HUES64 (cell line): Measurements from ENCODE around the gene CWC25.

Experiments
- H3K27ac ChIP-seq: 2 replicates; pipeline ENCODE4 v1.7.0; 2013; ENCODE audit warnings: low read depth, low read length, inconsistent platforms
- H3K27me3 ChIP-seq: 2 replicates; pipeline ENCODE4 v1.6.1; 2013; ENCODE audit warnings: mild to moderate bottlenecking, low read length; ENCODE audit not compliant: insufficient read depth
- H3K36me3 ChIP-seq: 2 replicates; pipeline ENCODE4 v1.6.1; 2013; ENCODE audit warnings: mild to moderate bottlenecking, low read length; ENCODE audit not compliant: insufficient read depth
- H3K4me1 ChIP-seq: 2 replicates; pipeline ENCODE4 v1.6.1; 2013; ENCODE audit warnings: mild to moderate bottlenecking, low read length, moderate library complexity; ENCODE audit not compliant: insufficient read depth
- H3K4me3 ChIP-seq: 2 replicates; pipeline ENCODE4 v1.5.1; 2013; ENCODE audit warnings: mild to moderate bottlenecking, low read length, moderate library complexity
- H3K9ac ChIP-seq: 2 replicates; pipeline ENCODE4 v1.6.1; 2013; ENCODE audit warnings: mild to moderate bottlenecking, low read depth, low read length
- H3K9me3 ChIP-seq: 2 replicates; pipeline ENCODE4 v1.6.1; 2013; ENCODE audit warnings: low read depth, low read length; ENCODE audit not compliant: insufficient read depth
- WGBS: fragments of 150-250, 120-280 bp; methylation state at CpG from one replicate; pipeline ENCODE4 v1.1.7; 2013; ENCODE audit warnings: missing lambda C conversion rate; 5-methylcytosine and 5-hydroxymethylcytosine counted together

CWC25 gene

DNA sequence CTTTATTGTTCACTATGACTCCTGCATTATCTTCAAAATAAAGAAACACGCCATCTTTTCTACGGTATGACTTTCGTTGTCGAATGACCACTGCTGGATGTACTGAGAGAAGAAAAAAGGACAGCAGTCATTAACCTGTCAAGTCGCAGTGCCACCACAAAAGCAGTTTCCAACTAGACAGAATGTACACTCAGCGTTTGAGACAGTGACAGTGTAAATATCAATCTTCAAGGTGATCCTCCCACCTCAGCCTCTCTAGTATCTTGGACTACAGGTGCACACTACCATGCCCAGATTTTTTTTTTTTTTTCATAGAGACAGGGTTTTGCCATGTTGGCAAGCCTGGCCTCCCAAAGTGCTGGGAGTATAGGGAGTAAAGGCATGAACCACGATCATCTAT lies 25.3 kb upstream of the CWC25 start:
- no peak overlapping the region for H3K27ac ChIP-seq
- no peaks in the 10 kb centered on the region for H3K9me3 ChIP-seq
- WGBS: 98% methylated on average over 7 of the region's 7 CpGs
- H3K4me1 ChIP-seq: peaks cover 12% of the 10 kb centered on the region; the same call in 1 of the 2 replicates
- no peak overlapping the region for H3K9ac ChIP-seq
- no peaks in the 10 kb centered on the region for H3K27me3 ChIP-seq
- peak overlapping the region; percentile 95 for H3K4me3 ChIP-seq
- peaks cover 67% of the 10 kb centered on the region for H3K36me3 ChIP-seq

DNA sequence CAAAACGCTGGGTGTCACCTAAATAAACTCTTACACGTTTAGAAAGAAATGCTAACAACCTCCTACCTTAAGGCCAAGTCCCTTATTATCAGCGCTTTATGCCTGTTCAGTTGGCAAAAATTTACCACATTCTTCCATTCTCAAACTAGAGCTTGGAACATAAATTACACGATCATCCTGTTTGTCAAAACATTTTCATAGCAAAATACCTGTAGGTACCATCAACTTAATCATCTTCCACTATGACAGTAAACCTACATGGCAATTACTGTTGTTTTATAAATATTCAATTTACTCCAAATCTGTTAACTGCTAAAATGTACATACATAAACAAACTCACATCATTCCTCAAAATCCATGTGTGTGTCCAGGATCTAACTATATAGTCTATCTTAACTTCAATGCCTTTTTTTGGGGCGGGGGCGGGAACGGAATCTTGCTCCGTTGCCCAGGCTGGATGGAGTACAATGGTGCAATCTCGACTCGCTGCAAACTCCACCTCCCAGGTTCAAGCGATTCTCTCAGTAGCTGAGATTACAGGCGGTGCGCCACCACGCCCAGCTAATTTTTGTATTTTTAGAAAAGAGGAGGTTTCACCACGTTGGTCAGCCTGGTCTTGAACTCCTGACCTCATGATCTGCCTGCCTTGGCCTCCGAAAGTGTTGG lies 24.0 kb upstream of the CWC25 start:
- H3K36me3 ChIP-seq: peaks cover 67% of the 10 kb centered on the region
- H3K4me3 ChIP-seq: no peak overlapping the region
- no peak overlapping the region for H3K9ac ChIP-seq
- H3K27ac ChIP-seq: no peak overlapping the region
- H3K9me3 ChIP-seq: no peaks in the 10 kb centered on the region
- H3K27me3 ChIP-seq: no peaks in the 10 kb centered on the region
- whole genome bisulfite sequencing: 96% methylated on average over 16 of the region's 16 CpGs
- H3K4me1 ChIP-seq: peaks cover 12% of the 10 kb centered on the region; the same call in 1 of the 2 replicates

DNA sequence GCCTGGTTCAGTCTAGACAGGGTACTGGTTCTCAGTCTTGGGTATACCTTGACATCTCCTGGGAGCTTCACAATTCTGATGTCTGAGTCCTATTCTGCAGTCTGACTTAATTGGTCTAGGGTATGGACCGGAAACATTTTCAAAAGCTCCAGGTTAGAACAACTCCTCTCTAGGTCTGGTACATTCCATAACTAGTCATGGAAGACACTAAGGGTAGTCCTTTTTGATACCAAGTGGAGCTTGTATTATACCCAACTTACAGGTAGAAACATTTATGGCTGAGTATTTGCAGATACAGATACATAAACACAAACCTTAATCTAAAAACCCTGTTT lies 23.4 kb upstream of the CWC25 start:
- 100% methylated on average over 1 of the region's 1 CpG for WGBS
- H3K4me3 ChIP-seq: no peak overlapping the region
- no peak overlapping the region for H3K9ac ChIP-seq
- H3K27ac ChIP-seq: no peak overlapping the region
- H3K36me3 ChIP-seq: peaks cover 67% of the 10 kb centered on the region
- no peaks in the 10 kb centered on the region for H3K9me3 ChIP-seq
- peaks cover 12% of the 10 kb centered on the region; the same call in 1 of the 2 replicates for H3K4me1 ChIP-seq
- no peaks in the 10 kb centered on the region for H3K27me3 ChIP-seq

DNA sequence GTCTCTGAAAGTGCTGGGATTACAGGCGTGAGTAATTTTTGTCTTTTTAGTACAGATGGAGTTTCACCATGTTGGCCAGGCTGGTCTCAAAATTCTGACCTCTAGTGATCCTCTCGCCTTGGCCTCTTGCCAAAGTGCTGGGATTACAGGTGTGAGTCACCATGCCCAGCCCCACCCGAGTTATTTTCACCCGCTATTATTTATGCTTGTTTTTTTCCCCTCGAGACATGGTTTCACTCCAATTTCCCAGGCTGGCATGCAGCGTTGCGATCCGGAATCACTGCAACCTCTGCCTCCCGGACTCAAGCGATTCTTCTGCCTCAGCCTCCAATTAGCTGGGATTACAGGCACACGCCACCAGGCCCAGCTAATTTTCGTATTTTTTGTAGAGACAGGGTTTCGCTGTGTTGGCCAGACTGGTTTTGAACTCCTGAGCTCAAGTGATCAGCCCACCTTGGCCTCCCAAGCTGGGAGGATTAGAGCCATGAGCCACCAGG lies 19.2 kb upstream of the CWC25 start:
- Histone ChIP-seq H3K4me3 (no peak overlapping the region), H3K27ac (no peak overlapping the region), H3K27me3 (no peaks in the 10 kb centered on the region), H3K36me3 (peaks cover 28% of the 10 kb centered on the region), H3K9ac (no peak overlapping the region), H3K9me3 (no peaks in the 10 kb centered on the region), H3K4me1 (no peaks in the 10 kb centered on the region)
- 92% methylated on average over 12 of the region's 13 CpGs for WGBS

DNA sequence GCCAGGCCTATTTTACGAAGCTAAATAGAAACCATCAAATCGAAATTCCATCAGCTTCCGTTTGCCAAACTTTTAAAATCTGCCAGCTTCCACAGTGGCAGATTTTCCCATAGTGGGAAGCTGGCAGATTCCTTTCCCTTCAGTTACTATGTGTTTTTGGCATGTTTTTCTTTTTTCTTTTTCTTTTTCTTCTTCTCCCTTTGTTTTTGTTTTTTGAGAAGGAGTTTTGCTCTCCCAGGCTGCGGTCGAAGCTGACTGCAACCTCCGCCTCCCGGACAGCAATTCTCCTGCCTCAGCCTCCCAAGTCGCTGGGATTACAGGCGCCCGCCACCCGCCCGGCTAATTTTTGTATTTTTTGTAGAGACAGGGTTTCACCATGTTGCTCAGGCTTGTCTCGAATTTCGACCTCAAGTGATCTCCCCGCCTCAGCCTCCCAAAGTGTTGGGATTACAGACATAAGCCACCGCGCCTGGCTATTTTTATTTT lies 684 bp upstream of the CWC25 start:
- Histone ChIP-seq H3K27ac (peak overlapping the region; percentile 99), H3K27me3 (no peaks in the 10 kb centered on the region)

DNA sequence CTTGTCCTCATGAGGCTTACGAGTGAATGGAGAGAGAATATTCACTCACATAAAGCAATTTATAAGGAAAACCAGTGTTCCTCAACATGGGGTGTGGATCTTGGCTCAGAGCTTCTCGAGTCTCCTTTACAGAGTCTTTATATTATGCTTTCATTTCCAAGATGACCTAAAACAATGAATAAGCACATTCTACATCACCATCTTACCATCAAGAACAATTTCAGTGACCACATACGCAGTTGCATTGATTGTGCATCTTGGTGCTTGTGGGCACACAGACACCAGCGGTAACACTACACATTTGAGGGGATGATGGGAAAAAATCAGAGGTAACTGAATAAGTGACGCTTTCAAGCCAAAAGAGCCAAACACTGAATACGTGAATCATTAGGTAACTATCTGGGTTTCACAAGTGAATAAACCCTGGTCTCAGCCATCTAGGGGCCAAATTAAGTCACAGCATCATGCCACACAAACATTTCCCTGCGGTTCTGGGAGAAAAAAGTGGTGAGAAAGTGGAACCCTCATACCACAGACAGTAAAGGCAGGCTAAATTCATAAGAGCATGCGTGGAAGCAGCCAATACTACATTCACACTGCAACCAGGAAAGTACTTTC lies 9.4 kb downstream of the CWC25 start:
- H3K27me3 ChIP-seq: no peaks in the 10 kb centered on the region
- no peaks in the 10 kb centered on the region for H3K4me1 ChIP-seq
- no peak overlapping the region for H3K27ac ChIP-seq
- H3K9me3 ChIP-seq: no peaks in the 10 kb centered on the region
- peaks cover 57% of the 10 kb centered on the region for H3K36me3 ChIP-seq
- 93% methylated on average over 8 of the region's 8 CpGs for WGBS
- no peak overlapping the region for H3K4me3 ChIP-seq
- no peak overlapping the region for H3K9ac ChIP-seq

More for the DNA sequence above, 684 bp upstream of the CWC25 start:
- 94% methylated on average over 17 of the region's 17 CpGs for WGBS
- peak overlapping the region; percentile 99 for H3K9ac ChIP-seq
- H3K9me3 ChIP-seq: no peaks in the 10 kb centered on the region
- H3K4me3 ChIP-seq: peak overlapping the region; percentile 69
- peaks cover 4% of the 10 kb centered on the region; the same call in 1 of the 2 replicates for H3K4me1 ChIP-seq
- peaks cover 8% of the 10 kb centered on the region for H3K36me3 ChIP-seq

DNA sequence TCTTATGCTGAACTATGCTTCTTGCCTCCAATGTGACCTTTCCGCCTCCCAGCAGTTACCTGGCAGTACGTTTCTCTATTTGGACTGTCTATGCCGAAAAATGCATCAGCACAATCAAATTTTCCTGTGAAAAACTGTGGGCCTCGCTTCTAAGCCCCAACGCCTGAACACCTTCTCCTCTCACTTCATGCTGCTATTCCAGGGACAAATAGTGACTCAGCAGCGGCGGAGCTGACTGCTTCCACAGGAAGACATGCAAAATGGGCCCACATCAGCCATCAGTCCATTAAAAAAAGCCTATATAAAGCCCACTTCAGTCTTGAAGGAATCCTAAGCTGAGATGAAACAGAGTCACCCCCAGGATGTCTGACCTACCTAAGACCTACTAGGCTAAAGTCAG lies 15.3 kb downstream of the CWC25 start:
- Histone ChIP-seq H3K27me3 (no peaks in the 10 kb centered on the region), H3K9me3 (no peaks in the 10 kb centered on the region), H3K27ac (no peak overlapping the region), H3K4me3 (no peak overlapping the region), H3K4me1 (no peaks in the 10 kb centered on the region), H3K9ac (no peak overlapping the region), H3K36me3 (peaks cover 76% of the 10 kb centered on the region)
- WGBS: 94% methylated on average over 7 of the region's 7 CpGs

DNA sequence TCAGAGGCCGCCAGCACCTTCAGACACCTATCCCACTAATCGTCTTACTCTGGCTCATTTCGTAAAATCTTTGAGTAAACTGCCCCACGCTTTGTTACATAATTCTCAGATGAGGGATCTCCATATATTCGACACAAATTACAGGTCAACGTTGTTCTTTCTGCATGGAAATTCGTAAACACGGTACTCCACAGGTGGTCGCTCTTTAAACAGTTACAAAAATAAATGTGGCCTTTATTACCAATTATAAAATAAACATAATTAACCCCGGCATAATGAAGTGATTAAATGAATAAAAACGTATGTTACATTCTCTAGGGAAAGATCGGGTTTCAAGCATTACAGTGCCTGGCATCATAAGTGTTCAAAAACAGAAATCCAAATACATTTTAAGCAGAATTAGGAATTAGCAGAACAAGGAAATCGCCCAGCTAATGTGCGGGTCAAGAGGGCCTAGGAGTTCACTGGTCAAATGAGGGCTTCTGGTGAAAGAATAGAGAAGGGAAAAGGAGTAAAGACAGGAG lies 24.8 kb downstream of the CWC25 start:
- 29% methylated on average over 13 of the region's 14 CpGs for WGBS
- Histone ChIP-seq H3K9ac (peak overlapping the region; percentile 53; the same call in 1 of the 2 replicates), H3K9me3 (no peaks in the 10 kb centered on the region), H3K4me1 (peaks cover 16% of the 10 kb centered on the region), H3K36me3 (peaks cover 45% of the 10 kb centered on the region), H3K4me3 (peak overlapping the region; percentile 96), H3K27ac (peak overlapping the region; percentile 99; the same call in 1 of the 2 replicates), H3K27me3 (no peaks in the 10 kb centered on the region)

DNA sequence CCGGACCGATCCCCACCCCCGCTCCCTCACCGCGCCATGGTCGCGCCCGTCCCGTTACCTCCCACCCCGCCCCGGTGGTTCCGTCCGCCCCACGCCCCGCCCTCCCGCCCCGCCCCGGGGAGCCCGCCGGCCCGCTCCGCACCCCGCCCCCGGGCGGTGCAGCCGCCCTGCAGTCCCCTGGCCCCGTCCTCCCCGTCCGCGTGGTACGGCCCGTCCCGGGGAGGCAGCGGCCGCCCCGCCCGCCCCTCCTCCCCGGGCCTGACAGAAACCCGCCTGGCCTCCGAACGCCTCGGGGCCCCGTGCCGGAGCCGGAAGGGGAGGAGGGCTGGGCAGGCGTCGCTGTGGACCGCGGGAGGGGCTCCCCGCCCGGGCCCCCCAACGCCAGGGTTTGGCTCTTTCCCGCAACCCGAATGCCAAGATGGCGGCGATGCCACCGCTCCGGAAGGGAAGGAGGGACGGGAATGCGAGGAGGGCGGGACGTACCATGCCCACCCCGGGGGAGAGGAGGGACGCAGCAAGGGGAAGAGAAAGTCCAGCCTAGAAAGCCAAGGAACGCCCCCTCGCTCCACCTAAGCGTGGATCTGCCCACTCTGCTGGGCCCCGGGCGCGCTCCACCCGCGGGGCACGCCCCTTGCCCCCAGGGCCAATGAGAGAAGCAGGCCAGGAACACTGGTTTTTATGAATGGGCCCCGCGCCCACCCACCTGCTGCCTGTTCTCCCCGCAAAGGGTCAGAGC lies 25.5 kb downstream of the CWC25 start, which contains the start of gene PIP4K2B:
Gene PIP4K2B (minus strand): TSS at position 56 of the 736 bp plus-strand sequence. CDS start 132 bp downstream, outside the sequence.
- Histone ChIP-seq H3K9ac (peak within 1 kb of the TSS; percentile 96), H3K27me3 (no peaks in the 10 kb centered on the region), H3K27ac (peak within 1 kb of the TSS; percentile 99), H3K36me3 (peaks cover 43% of the 10 kb centered on the region), H3K9me3 (no peaks in the 10 kb centered on the region), H3K4me1 (peaks cover 16% of the 10 kb centered on the region), H3K4me3 (peak within 1 kb of the TSS; percentile 96)
- WGBS: under 1% methylated on average over 62 of the region's 76 CpGs

DNA sequence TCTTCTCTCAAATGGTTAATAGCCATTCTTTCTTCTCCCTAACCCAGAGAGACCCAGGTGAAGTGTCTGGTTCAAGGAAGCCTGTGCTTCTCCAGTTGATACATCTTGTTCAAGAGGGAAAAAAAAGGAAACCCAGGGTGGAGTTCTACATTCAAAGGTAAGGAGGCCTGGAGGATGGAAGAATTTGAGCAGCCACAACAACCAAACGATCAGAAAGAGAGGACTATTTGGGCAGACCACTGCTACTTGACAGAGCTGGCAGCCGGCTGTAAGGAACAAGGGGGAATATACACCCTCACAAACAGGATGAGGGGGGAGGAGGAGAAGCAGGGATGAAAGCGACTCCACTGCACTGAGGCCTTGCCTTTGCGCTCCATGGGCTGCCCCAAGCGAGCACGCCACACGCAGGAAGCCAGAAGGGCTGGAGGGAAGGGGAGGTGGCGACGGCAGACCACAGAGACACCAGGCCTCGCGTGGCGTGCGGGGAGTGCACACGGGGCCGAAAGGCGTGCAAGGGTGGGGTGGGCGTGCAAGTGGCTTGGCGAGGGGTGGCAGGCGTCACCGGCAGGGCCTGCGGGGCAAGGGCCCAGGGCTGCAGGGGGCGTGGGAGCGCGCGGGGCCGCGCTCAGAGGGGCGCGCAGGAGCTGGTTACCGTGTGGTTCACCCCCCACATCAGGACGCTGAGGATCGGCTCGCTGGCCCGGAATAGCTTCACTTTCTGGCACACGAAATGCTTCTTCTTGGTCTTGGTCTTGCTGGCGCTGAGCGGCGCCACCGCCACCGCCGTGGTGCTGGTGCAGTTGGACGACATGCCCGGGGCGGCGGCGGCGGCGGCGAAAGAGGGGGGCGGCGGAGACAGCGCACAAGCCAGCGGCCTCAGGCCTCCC lies 26.3 kb downstream of the CWC25 start:
- Histone ChIP-seq H3K27me3 (no peaks in the 10 kb centered on the region), H3K36me3 (peaks cover 38% of the 10 kb centered on the region), H3K27ac (peak overlapping the region; percentile 99), H3K4me1 (peaks cover 16% of the 10 kb centered on the region), H3K9ac (peak overlapping the region; percentile 87), H3K4me3 (peak overlapping the region; percentile 96), H3K9me3 (no peaks in the 10 kb centered on the region)
- under 1% methylated on average over 51 of the region's 53 CpGs for WGBS
